Liver (tissue), 3 donors: ENCODE data around the gene APIP.

Experiments
- FOXA2 ChIP-seq: IDR thresholded peaks from 2 replicates; pipeline ENCODE4 v1.6.1; 2016; ENCODE audit warnings: antibody characterized with exemption
- GABPA ChIP-seq, 2 donors: IDR thresholded peaks in 1 of 2; conservative IDR thresholded peaks in 1 of 2; 2 replicates each; pipeline ENCODE4 v1.6.1; 2016; ENCODE audit warnings: antibody characterized with exemption in 2 of 2, mild to moderate bottlenecking in 1 of 2, moderate library complexity in 1 of 2
- JUND ChIP-seq, 2 donors: IDR thresholded peaks; 2 replicates each; pipeline ENCODE4 v1.6.1; 2016; ENCODE audit warnings: antibody characterized with exemption in 2 of 2
- SP1 ChIP-seq: IDR thresholded peaks from 2 replicates; pipeline ENCODE4 v1.6.1; 2018; ENCODE audit warnings: antibody characterized with exemption, mild to moderate bottlenecking
- YY1 ChIP-seq: IDR thresholded peaks from 2 replicates; pipeline ENCODE4 v1.6.1; 2016; ENCODE audit warnings: antibody characterized with exemption, mild to moderate bottlenecking
- TF ChIP-seq, protein P1 (sequence below): fragments of 150-350 bp; IDR thresholded peaks from 2 replicates; pipeline ENCODE4 v1.5.1; 2017; ENCODE audit warnings: improper control_type of control experiment, low read depth, low read length; ENCODE audit not compliant: missing input control
- TF ChIP-seq, protein P2 (sequence below): IDR thresholded peaks from 2 replicates; pipeline ENCODE4 v1.6.1; 2016; ENCODE audit warnings: antibody characterized with exemption, mild to moderate bottlenecking
- TF ChIP-seq, protein P3 (sequence below): IDR thresholded peaks from 2 replicates; pipeline ENCODE4 v1.6.1; 2016; ENCODE audit warnings: antibody characterized with exemption
- TF ChIP-seq, protein P4 (sequence below): IDR thresholded peaks from 2 replicates; pipeline ENCODE4 v1.6.1; 2016; ENCODE audit warnings: antibody characterized with exemption
- donor health status: healthy.
- donor health status: healthy.

DNA sequence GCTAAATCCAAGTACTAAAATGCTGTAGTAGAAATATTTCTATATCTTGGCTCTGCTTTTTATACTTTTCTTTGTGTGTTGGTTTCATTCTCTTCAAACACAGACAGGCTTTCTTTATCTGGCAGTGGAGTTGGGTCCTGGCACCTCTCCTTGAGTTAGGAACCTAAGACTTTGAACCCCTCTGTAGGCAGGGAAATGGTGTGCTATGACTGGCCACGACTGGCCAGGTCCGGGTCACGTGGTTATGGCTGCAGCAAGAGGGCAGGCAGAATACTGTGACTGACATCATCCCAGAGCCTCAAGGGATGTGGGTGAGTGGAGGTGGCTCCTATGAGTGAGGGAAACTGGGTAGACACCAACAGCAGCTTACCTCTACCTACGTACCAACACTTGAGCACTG, 42.0 kb downstream of the APIP start:
- TF ChIP-seq, protein P1, sequence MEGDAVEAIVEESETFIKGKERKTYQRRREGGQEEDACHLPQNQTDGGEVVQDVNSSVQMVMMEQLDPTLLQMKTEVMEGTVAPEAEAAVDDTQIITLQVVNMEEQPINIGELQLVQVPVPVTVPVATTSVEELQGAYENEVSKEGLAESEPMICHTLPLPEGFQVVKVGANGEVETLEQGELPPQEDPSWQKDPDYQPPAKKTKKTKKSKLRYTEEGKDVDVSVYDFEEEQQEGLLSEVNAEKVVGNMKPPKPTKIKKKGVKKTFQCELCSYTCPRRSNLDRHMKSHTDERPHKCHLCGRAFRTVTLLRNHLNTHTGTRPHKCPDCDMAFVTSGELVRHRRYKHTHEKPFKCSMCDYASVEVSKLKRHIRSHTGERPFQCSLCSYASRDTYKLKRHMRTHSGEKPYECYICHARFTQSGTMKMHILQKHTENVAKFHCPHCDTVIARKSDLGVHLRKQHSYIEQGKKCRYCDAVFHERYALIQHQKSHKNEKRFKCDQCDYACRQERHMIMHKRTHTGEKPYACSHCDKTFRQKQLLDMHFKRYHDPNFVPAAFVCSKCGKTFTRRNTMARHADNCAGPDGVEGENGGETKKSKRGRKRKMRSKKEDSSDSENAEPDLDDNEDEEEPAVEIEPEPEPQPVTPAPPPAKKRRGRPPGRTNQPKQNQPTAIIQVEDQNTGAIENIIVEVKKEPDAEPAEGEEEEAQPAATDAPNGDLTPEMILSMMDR: no peak
- TF ChIP-seq, protein P2, sequence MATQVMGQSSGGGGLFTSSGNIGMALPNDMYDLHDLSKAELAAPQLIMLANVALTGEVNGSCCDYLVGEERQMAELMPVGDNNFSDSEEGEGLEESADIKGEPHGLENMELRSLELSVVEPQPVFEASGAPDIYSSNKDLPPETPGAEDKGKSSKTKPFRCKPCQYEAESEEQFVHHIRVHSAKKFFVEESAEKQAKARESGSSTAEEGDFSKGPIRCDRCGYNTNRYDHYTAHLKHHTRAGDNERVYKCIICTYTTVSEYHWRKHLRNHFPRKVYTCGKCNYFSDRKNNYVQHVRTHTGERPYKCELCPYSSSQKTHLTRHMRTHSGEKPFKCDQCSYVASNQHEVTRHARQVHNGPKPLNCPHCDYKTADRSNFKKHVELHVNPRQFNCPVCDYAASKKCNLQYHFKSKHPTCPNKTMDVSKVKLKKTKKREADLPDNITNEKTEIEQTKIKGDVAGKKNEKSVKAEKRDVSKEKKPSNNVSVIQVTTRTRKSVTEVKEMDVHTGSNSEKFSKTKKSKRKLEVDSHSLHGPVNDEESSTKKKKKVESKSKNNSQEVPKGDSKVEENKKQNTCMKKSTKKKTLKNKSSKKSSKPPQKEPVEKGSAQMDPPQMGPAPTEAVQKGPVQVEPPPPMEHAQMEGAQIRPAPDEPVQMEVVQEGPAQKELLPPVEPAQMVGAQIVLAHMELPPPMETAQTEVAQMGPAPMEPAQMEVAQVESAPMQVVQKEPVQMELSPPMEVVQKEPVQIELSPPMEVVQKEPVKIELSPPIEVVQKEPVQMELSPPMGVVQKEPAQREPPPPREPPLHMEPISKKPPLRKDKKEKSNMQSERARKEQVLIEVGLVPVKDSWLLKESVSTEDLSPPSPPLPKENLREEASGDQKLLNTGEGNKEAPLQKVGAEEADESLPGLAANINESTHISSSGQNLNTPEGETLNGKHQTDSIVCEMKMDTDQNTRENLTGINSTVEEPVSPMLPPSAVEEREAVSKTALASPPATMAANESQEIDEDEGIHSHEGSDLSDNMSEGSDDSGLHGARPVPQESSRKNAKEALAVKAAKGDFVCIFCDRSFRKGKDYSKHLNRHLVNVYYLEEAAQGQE: no peak
- TF ChIP-seq GABPA (IDR thresholded peaks at IDR 0.05 in 1 of 2, conservative IDR thresholded peaks at IDR 0.05 in 1 of 2) (no peak), FOXA2 (no peak), SP1 (peak; percentile 29), JUND (IDR thresholded peaks at IDR 0.05) (no peak), YY1 (no peak)
- TF ChIP-seq, protein P3, sequence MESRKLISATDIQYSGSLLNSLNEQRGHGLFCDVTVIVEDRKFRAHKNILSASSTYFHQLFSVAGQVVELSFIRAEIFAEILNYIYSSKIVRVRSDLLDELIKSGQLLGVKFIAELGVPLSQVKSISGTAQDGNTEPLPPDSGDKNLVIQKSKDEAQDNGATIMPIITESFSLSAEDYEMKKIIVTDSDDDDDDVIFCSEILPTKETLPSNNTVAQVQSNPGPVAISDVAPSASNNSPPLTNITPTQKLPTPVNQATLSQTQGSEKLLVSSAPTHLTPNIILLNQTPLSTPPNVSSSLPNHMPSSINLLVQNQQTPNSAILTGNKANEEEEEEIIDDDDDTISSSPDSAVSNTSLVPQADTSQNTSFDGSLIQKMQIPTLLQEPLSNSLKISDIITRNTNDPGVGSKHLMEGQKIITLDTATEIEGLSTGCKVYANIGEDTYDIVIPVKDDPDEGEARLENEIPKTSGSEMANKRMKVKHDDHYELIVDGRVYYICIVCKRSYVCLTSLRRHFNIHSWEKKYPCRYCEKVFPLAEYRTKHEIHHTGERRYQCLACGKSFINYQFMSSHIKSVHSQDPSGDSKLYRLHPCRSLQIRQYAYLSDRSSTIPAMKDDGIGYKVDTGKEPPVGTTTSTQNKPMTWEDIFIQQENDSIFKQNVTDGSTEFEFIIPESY: no peak
- TF ChIP-seq, protein P4, sequence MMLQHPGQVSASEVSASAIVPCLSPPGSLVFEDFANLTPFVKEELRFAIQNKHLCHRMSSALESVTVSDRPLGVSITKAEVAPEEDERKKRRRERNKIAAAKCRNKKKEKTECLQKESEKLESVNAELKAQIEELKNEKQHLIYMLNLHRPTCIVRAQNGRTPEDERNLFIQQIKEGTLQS: no peak
